B cell (primary cell): Measurements from ENCODE around the gene ANO9. TPM values are rescaled to one million over a fixed set of nuclear protein-coding genes. Genes with fewer than 3 reads are reported as not detected.
A peak's percentile ranks its signal among the peaks of the same experiment; 100 is the strongest.

Experiments used
- ATAC-seq: fragments of 200-7000 bp; cut with Tn5 transposase; one replicate; pipeline ENCODE4 v1.10.0; 2021; ENCODE audit warnings: low read depth, mild to moderate bottlenecking, moderate number of reproducible peaks, moderate library complexity
- CTCF ChIA-PET: fragments of 350-600 bp; sonication (Branson Sonifier 250); formaldehyde crosslinking; loops from one replicate; lab custom pipeline; 2021; ENCODE audit warnings: antibody characterized with exemption, inconsistent platforms; lab: Charles Lee
- POLR2A ChIA-PET: fragments of 350-600 bp; sonication (Branson Sonifier 250); formaldehyde crosslinking; loops from one replicate; lab custom pipeline; 2021; ENCODE audit warnings: antibody characterized with exemption; lab: Charles Lee
- DNase-seq: peaks from one replicate; pipeline ENCODE4 v3.0.0; 2013
- H2AFZ ChIP-seq: 2 replicates; pipeline ENCODE4 v1.6.1; 2012; ENCODE audit warnings: mild to moderate bottlenecking, low read depth, low read length; ENCODE audit not compliant: insufficient read depth, poor library complexity, severe bottlenecking
- H3K27ac ChIP-seq, 2 donors: 1 replicate in 1 of 2; 2 replicates in 1 of 2; pipeline ENCODE4 v1.5.1; 2012 to 2013; ENCODE audit warnings: low read length in 2 of 2, mild to moderate bottlenecking in 2 of 2, moderate library complexity in 1 of 2
- H3K27me3 ChIP-seq, 4 experiments: fragments of 200-600 bp in 1 of 4; sonication (generic) in 1 of 4; replicated peaks in 1 of 4; 1 replicate in 2 of 4; 2 replicates in 2 of 4; pipeline versions ENCODE4 v1.6.1 to v1.7.0; 2013 to 2016; ENCODE audit warnings: low read length in 3 of 4, mild to moderate bottlenecking in 2 of 4, mixed read lengths in 1 of 4, moderate library complexity in 1 of 4; ENCODE audit not compliant: insufficient read depth in 4 of 4, control insufficient read depth in 3 of 4; ENCODE audit errors: control extremely low read depth in 1 of 4
- H3K36me3 ChIP-seq, 2 experiments: replicated peaks in 1 of 2; 1 replicate in 1 of 2; 2 replicates in 1 of 2; pipeline versions ENCODE4 v1.6.1 to v1.7.1; 2013; ENCODE audit warnings: low read length in 1 of 2; ENCODE audit not compliant: insufficient read depth in 2 of 2, control insufficient read depth in 1 of 2; ENCODE audit errors: control extremely low read depth in 1 of 2, extremely low read depth in 1 of 2
- H3K4me1 ChIP-seq, 2 donors: fragments of 200-600 bp in 1 of 2; sonication (generic) in 1 of 2; 1 replicate in 1 of 2; 2 replicates in 1 of 2; pipeline versions ENCODE4 v1.5.1 to v1.6.1; 2013 to 2017; ENCODE audit warnings: low read length in 2 of 2; ENCODE audit not compliant: control insufficient read depth in 2 of 2, insufficient read depth in 2 of 2
- H3K4me2 ChIP-seq: replicated peaks from 2 replicates; pipeline ENCODE3; 2012; ENCODE audit warnings: mild to moderate bottlenecking, low read depth, low read length; ENCODE audit not compliant: poor library complexity, severe bottlenecking
- H3K4me3 ChIP-seq, 5 experiments: fragments of 200-600 bp in 1 of 5; sonication (generic) in 1 of 5; 1 replicate in 3 of 5; 2 replicates in 2 of 5; pipeline versions ENCODE4 v1.5.1 to v1.7.0; 2011 to 2016; ENCODE audit warnings: low read length in 4 of 5, mild to moderate bottlenecking in 4 of 5, low read depth in 2 of 5, control low read depth in 1 of 5, moderate library complexity in 1 of 5; ENCODE audit not compliant: insufficient read depth in 1 of 5; ENCODE audit errors: control extremely low read depth in 1 of 5, extremely low read depth in 1 of 5
- H3K79me2 ChIP-seq: fragments of 200-600 bp; sonication (generic); one replicate; pipeline ENCODE4 v1.6.0; 2016; ENCODE audit warnings: low read length; ENCODE audit not compliant: control insufficient read depth, insufficient read depth
- H3K9ac ChIP-seq: fragments of 200-600 bp; sonication (generic); 2 replicates; pipeline ENCODE4 v1.6.1; 2017; ENCODE audit warnings: mild to moderate bottlenecking, low read length, moderate library complexity
- H3K9me3 ChIP-seq, 3 donors: one replicate each; pipeline versions ENCODE4 v1.6.1 to v1.7.1; 2013; ENCODE audit warnings: low read length in 2 of 3; ENCODE audit not compliant: control insufficient read depth in 2 of 3, insufficient read depth in 1 of 3; ENCODE audit errors: control extremely low read depth in 1 of 3
- H4K20me1 ChIP-seq: 2 replicates; pipeline ENCODE4 v1.6.0; 2012; ENCODE audit warnings: mild to moderate bottlenecking, low read length; ENCODE audit not compliant: insufficient read depth, control insufficient read depth, poor library complexity, severe bottlenecking
- H3K27ac Mint-ChIP-seq: one replicate; pipeline ENCODE4 v1.8.0; 2021; ENCODE audit warnings: mixed read lengths
- H3K27me3 Mint-ChIP-seq: one replicate; pipeline ENCODE4 v1.8.0; 2021; ENCODE audit warnings: mixed read lengths
- H3K4me1 Mint-ChIP-seq: one replicate; pipeline ENCODE4 v1.8.0; 2021; ENCODE audit warnings: mixed read lengths
- H3K4me3 Mint-ChIP-seq: one replicate; pipeline ENCODE4 v1.8.0; 2021; ENCODE audit warnings: mixed read lengths
- H3K9me3 Mint-ChIP-seq: one replicate; pipeline ENCODE4 v1.8.0; 2022; ENCODE audit warnings: mixed read lengths; ENCODE audit not compliant: insufficient read depth
- EZH2 ChIP-seq: IDR thresholded peaks from 2 replicates; pipeline ENCODE4 v1.6.1; 2012; ENCODE audit warnings: borderline replicate concordance, low read depth, mild to moderate bottlenecking, moderate library complexity, low read length; ENCODE audit not compliant: insufficient read depth, poor library complexity, severe bottlenecking
- WGBS: methylation state at CpG from one replicate; pipeline ENCODE4 v1.1.5; 2013; ENCODE audit warnings: missing lambda C conversion rate; ENCODE audit not compliant: insufficient coverage; 5-methylcytosine and 5-hydroxymethylcytosine counted together
- intact Hi-C: fragments of 100-400 bp; cut with micrococcal nuclease; formaldehyde crosslinking; loops from one replicate; pipeline ENCODE4 v1.10.0; 2022
- polyA plus RNA-seq: library from polyadenylated mRNA; depleted of rRNA; stranded (reverse); fragments of >200 nt; gene quantifications from 2 replicates; pipeline ENCODE4 v1.2.3, GENCODE V29; 2012
- total RNA-seq, 2 donors: library from RNA; stranded (reverse); fragments of 120-200 nt in 1 of 2; gene quantifications; 1 replicate in 1 of 2; 2 replicates in 1 of 2; pipeline versions ENCODE4 v1.2.3 to v1.2.4, GENCODE V29; 2013 to 2022
- TF ChIP-seq, protein P1 (sequence below): fragments of 200-600 bp; IDR thresholded peaks from one replicate; pipeline ENCODE4 v1.8.0; 2022; ENCODE audit warnings: antibody characterized with exemption, mild to moderate bottlenecking

ANO9 gene
- total and polyA plus RNA-seq, 2 donors (not counting 1 experiment from before 2014, with no cell fraction given): 62.0 to 107 TPM

DNA sequence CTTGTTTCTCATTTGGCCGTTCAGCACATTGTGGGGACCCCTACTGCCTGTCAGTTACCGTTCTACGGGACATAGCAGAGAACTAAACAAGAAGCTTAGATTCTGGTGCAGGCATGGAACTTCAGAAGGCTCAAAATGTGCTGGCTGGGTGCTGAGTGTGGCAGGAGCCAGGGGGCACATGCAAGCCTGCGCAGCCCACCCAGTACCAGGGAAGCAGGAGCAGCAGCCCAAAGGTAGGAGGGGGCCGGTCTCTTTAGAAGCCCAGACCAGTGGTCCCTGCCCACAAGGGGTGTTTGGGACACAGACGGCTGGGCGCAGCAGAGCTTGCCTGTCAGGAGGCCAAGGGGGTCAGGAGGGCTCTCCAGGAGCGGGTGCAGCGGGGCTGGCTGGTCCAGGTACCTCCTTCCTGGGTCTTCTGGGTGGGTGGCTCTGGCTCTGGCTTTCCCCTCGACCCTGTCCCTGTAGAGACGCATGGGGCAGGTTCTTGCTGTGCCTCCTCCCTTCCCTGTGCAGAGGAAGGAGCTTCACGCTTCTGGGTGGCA lies 10.5 kb upstream of the ANO9 start:
- intact Hi-C loops: loop anchor here (10.0 kb wide), 1 partner anchor 343 kb away; the partner anchor contains the start of genes CEND1 and SLC25A22
- Histone ChIP-seq H3K4me3 (no peak overlapping the region), H3K4me2 (peak overlapping the region; percentile 14), H3K36me3 (peaks cover 0 to 7% of the 10 kb centered on the region in 2 experiments), H3K79me2 (peaks cover 35% of the 10 kb centered on the region), H4K20me1 (no peaks in the 10 kb centered on the region), H3K27me3 (no peaks in the 10 kb centered on the region), H3K9me3 (no peaks in the 10 kb centered on the region), H3K9ac (no peak overlapping the region), H3K27ac (no peak overlapping the region), H2AFZ (no peak overlapping the region), H3K4me1 (peaks cover 39 to 54% of the 10 kb centered on the region in 2 donors)
- DNase-seq: no peak
- Mint-ChIP-seq H3K27ac (no peak overlapping the region), H3K9me3 (no peaks in the 10 kb centered on the region), H3K4me1 (peaks cover 36% of the 10 kb centered on the region), H3K27me3 (no peaks in the 10 kb centered on the region), H3K4me3 (peak overlapping the region; percentile 37)
- 82% methylated on average over 12 of the region's 12 CpGs for WGBS
- POLR2A ChIA-PET: no interaction called here
- no peak for ATAC-seq
- TF ChIP-seq, protein P1, sequence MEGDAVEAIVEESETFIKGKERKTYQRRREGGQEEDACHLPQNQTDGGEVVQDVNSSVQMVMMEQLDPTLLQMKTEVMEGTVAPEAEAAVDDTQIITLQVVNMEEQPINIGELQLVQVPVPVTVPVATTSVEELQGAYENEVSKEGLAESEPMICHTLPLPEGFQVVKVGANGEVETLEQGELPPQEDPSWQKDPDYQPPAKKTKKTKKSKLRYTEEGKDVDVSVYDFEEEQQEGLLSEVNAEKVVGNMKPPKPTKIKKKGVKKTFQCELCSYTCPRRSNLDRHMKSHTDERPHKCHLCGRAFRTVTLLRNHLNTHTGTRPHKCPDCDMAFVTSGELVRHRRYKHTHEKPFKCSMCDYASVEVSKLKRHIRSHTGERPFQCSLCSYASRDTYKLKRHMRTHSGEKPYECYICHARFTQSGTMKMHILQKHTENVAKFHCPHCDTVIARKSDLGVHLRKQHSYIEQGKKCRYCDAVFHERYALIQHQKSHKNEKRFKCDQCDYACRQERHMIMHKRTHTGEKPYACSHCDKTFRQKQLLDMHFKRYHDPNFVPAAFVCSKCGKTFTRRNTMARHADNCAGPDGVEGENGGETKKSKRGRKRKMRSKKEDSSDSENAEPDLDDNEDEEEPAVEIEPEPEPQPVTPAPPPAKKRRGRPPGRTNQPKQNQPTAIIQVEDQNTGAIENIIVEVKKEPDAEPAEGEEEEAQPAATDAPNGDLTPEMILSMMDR: no peak
- TF ChIP-seq EZH2: no peak
- CTCF ChIA-PET: interaction anchor here (1.7 to 4.8 kb wide), 4 partner anchors 11 to 274 kb away, joined by 3 to 34 read pairs (median 20); partner anchors contain the start of genes ANO9, BET1L and RIC8A

DNA sequence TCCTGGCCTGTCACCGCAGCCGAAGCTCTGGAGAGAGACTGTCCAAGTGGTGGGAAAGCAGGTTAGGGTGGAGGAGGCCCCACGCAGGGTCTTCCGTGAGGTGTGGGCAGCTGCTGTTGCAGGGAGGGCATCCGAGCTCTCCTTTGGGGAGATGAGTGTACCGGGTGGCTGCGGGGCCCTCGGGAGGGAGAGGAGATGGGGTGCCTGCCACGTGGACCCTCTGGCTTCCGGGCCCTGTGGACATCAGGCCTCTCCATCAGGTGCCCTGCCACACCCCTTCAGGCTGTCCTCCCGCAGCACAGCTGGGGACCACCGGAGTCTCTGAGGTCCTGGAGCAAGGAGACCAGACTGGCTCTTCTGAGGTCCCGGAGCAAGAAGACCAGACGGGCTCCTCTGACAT lies 9.9 kb upstream of the ANO9 start:
- H4K20me1 ChIP-seq: no peaks in the 10 kb centered on the region
- peaks cover 35% of the 10 kb centered on the region for H3K79me2 ChIP-seq
- no peaks in the 10 kb centered on the region for H3K9me3 ChIP-seq
- no peaks in the 10 kb centered on the region for H3K9me3 Mint-ChIP-seq
- H3K27ac Mint-ChIP-seq: no peak overlapping the region
- no peak overlapping the region for H3K9ac ChIP-seq
- DNase-seq: no peak
- H3K4me3 Mint-ChIP-seq: peak overlapping the region; percentile 93
- H3K4me2 ChIP-seq: peak overlapping the region; percentile 92
- CTCF ChIA-PET: interaction anchor here (1.7 to 4.8 kb wide), 5 partner anchors 11 to 274 kb away, joined by 3 to 34 read pairs (median 21); partner anchors contain the start of genes ANO9, BET1L, IFITM2 and RIC8A
- no peak for TF ChIP-seq EZH2
- TF ChIP-seq, protein P1: no peak
- ATAC-seq: no peak
- H3K4me3 ChIP-seq: no peak overlapping the region
- H3K4me1 ChIP-seq: peaks cover 34 to 49% of the 10 kb centered on the region in 2 donors
- intact Hi-C loops: loop anchor here (2.0 to 10.0 kb wide), 2 partner anchors 147 to 343 kb away; partner anchors contain the start of genes CEND1 and SLC25A22
- peaks cover 0 to 7% of the 10 kb centered on the region in 2 experiments for H3K36me3 ChIP-seq
- POLR2A ChIA-PET: interaction anchor here (1.1 kb wide), 1 partner anchor 84 kb away, joined by 4 read pairs; the partner anchor contains the start of gene HRAS
- H3K4me1 Mint-ChIP-seq: peaks cover 31% of the 10 kb centered on the region
- H3K27me3 Mint-ChIP-seq: no peaks in the 10 kb centered on the region
- no peak overlapping the region for H2AFZ ChIP-seq
- H3K27me3 ChIP-seq: no peaks in the 10 kb centered on the region
- WGBS: over 99% methylated on average over 14 of the region's 14 CpGs
- H3K27ac ChIP-seq: no peak overlapping the region
